Measurements from ENCODE around the gene USP8. TPM values are rescaled to one million over a fixed set of nuclear protein-coding genes. Genes with fewer than 3 reads are reported as not detected.
"Not testable (repeated sequence)": the region's sequence is repeated elsewhere in the genome, so short reads cannot be mapped to it uniquely, and the experiment has no call there.

Gene USP8
- polyA plus RNA-seq, 2 of the 4 experiments (the other 2 are of a cell fraction), result 53.1 to 108 TPM

DNA sequence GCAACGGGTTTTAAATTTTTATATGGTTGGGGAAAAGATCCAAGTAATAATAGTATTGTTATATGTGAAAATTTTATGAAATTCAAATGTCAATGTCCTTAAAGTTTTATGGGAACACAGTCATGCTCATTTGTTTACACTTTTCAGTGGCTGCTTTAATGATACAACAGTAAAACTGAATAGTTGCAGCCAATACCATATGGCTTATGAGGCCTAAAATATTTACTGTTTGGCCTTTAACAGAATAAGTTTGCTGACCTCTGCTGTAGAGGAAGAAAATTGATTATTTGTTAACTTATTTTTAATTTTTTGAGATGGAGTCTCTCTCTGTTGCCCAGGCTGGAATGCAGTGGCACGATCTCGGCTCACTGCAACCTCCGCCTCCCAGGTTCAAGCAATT is 77.6 kb downstream of the USP8 start:
- ATAC-seq (no peak), FAIRE-seq (no peak), DNase-seq (ENCODE audit: low read depth in 1 of 2, low spot score in 1 of 2) (no peak)
- H3K9me3 ChIP-seq, result no peaks in the 10 kb centered on the region
- CTCF ChIA-PET, result interaction anchor here (0.6 kb wide), 1 partner anchor 275 kb away, joined by 3 read pairs; no protein-coding TSS in a partner anchor
- POLR2A ChIA-PET, result interaction anchor here (0.5 to 1.0 kb wide), 2 partner anchors 14 to 239 kb away, joined by 5 to 7 read pairs; no protein-coding TSS in a partner anchor
- TF ChIP-seq HOXA7 (CRISPR knock-in tag; IDR thresholded peaks at IDR 0.05) (no peak), POLR2AphosphoS2 (conservative IDR thresholded peaks at IDR 0.05; ENCODE audit: low read length) (no peak), FOXS1 (CRISPR knock-in tag; IDR thresholded peaks at IDR 0.05) (no peak), ZNF302 (CRISPR knock-in tag; IDR thresholded peaks at IDR 0.05) (no peak), JUNB (IDR thresholded peaks at IDR 0.05) (no peak), JUN (IDR thresholded peaks at IDR 0.05) (no peak), RFX5 (IDR thresholded peaks at IDR 0.05) (no peak), HDAC2 (IDR thresholded peaks at IDR 0.05) (no peak), HOXB13 (CRISPR knock-in tag; IDR thresholded peaks at IDR 0.05; ENCODE audit: low read depth) (no peak), KDM5A (IDR thresholded peaks at IDR 0.05) (no peak), RARB (CRISPR knock-in tag; IDR thresholded peaks at IDR 0.05) (no peak), HEYL (CRISPR knock-in tag; IDR thresholded peaks at IDR 0.05) (no peak), SMC3 (IDR thresholded peaks at IDR 0.05) (no peak), E2F6 (IDR thresholded peaks at IDR 0.05; ENCODE audit: borderline replicate concordance, low read depth) (no peak), TFCP2L1 (CRISPR knock-in tag; IDR thresholded peaks at IDR 0.05) (no peak), CBX2 (IDR thresholded peaks at IDR 0.05; ENCODE audit: borderline replicate concordance, low read depth) (no peak), MAFK (IDR thresholded peaks at IDR 0.05; ENCODE audit: partially characterized antibody) (no peak), POLR2A (IDR thresholded peaks at IDR 0.05; ENCODE audit: low read length) (no peak)
- TF ChIP-seq, protein P1, sequence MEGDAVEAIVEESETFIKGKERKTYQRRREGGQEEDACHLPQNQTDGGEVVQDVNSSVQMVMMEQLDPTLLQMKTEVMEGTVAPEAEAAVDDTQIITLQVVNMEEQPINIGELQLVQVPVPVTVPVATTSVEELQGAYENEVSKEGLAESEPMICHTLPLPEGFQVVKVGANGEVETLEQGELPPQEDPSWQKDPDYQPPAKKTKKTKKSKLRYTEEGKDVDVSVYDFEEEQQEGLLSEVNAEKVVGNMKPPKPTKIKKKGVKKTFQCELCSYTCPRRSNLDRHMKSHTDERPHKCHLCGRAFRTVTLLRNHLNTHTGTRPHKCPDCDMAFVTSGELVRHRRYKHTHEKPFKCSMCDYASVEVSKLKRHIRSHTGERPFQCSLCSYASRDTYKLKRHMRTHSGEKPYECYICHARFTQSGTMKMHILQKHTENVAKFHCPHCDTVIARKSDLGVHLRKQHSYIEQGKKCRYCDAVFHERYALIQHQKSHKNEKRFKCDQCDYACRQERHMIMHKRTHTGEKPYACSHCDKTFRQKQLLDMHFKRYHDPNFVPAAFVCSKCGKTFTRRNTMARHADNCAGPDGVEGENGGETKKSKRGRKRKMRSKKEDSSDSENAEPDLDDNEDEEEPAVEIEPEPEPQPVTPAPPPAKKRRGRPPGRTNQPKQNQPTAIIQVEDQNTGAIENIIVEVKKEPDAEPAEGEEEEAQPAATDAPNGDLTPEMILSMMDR (IDR thresholded peaks at IDR 0.05), result no peak
- WGBS (ENCODE audit: missing lambda C conversion rate), result 91% methylated on average over 4 of the region's 4 CpGs
- H3K27ac ChIP-seq, result no peak overlapping the region
- H3K4me3 ChIP-seq, result no peak overlapping the region
- H3K4me1 ChIP-seq, result no peaks in the 10 kb centered on the region
- H3K4me2 ChIP-seq, result no peak overlapping the region

DNA sequence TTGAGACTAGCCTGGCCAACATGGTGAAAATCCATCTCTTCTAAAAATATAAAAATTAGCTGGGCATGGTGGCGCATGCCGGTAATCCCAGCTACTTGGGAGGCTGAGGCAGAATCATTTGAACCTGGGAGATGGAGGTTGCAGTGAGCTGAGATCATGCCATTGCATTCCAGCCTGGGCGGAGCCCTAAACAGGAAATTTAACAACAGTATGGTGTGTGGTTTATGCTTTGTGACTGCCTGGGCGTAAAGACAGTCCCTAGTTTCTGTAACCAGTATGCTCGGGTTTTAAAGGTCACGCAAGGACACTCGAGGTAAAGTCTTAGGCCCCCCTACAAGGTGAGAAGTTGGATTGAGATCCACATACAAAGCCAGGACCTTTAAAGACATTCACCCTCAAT is 78.9 kb downstream of the USP8 start:
- DNase-seq (ENCODE audit: low read depth in 1 of 2, low spot score in 1 of 2), result no peak
- ATAC-seq, result no peak
- Histone ChIP-seq H3K4me1 (no peaks in the 10 kb centered on the region), H3K27ac (no peak overlapping the region), H3K4me2 (no peak overlapping the region), H3K4me3 (no peak overlapping the region), H3K9me3 (no peaks in the 10 kb centered on the region)
- TF ChIP-seq FOXS1 (CRISPR knock-in tag; IDR thresholded peaks at IDR 0.05) (no peak), ATOH8 (CRISPR knock-in tag; IDR thresholded peaks at IDR 0.05; ENCODE audit: low read depth) (no peak), RAD21 (conservative IDR thresholded peaks at IDR 0.05 in 1 of 2, IDR thresholded peaks at IDR 0.05 in 1 of 2) (no peak), EHMT2 (IDR thresholded peaks at IDR 0.05; ENCODE audit: low read depth) (no peak), ZSCAN20 (CRISPR knock-in tag; IDR thresholded peaks at IDR 0.05) (no peak), KDM1A (IDR thresholded peaks at IDR 0.05; ENCODE audit: low read depth) (no peak), BHLHE40 (IDR thresholded peaks at IDR 0.05; ENCODE audit: low read depth, low read length) (no peak), NR3C1 (IDR thresholded peaks at IDR 0.05) (no peak), CBX8 (IDR thresholded peaks at IDR 0.05) (no peak), MAFK (IDR thresholded peaks at IDR 0.05; ENCODE audit: partially characterized antibody) (no peak), RNF2 (IDR thresholded peaks at IDR 0.05; ENCODE audit: borderline replicate concordance, low read depth) (no peak), POLR2AphosphoS2 (conservative IDR thresholded peaks at IDR 0.05; ENCODE audit: low read length) (no peak), CHD2 (IDR thresholded peaks at IDR 0.05; ENCODE audit: low read length, partially characterized antibody) (no peak), CHD4 (IDR thresholded peaks at IDR 0.05; ENCODE audit: borderline replicate concordance) (no peak), TFCP2L1 (CRISPR knock-in tag; IDR thresholded peaks at IDR 0.05) (no peak), HES2 (IDR thresholded peaks at IDR 0.05) (no peak), NPAS2 (CRISPR knock-in tag; IDR thresholded peaks at IDR 0.05; ENCODE audit: borderline replicate concordance) (no peak), FOSB (CRISPR knock-in tag; IDR thresholded peaks at IDR 0.05) (no peak)
- WGBS (ENCODE audit: missing lambda C conversion rate), result 94% methylated on average over 7 of the region's 7 CpGs
- POLR2A ChIA-PET, result no interaction called here
- FAIRE-seq, result no peak
- CTCF ChIA-PET, result interaction anchor here (1.3 kb wide), 1 partner anchor 40 kb away, joined by 3 read pairs; no protein-coding TSS in a partner anchor

- H3K4me3 ChIP-seq; POLR2A ChIA-PET; H3K4me1 ChIP-seq; H3K9me3 ChIP-seq; H3K4me2 ChIP-seq; DNase-seq (ENCODE audit: low read depth in 1 of 2, low spot score in 1 of 2); H3K27ac ChIP-seq; FAIRE-seq: not testable (repeated sequence)
- WGBS (ENCODE audit: missing lambda C conversion rate), result 78% methylated on average over 2 of the region's 2 CpGs
- ATAC-seq, result peak; percentile 43 to 50; a peak in 3 of 6 replicates
- CTCF ChIA-PET, result interaction anchor here (0.6 kb wide), 1 partner anchor 9 kb away, joined by 4 read pairs; no protein-coding TSS in a partner anchor
Measured at GRCh38 chr15:50505656-50506055, 81.5 kb downstream of the USP8 start.
